Endothelial cell of umbilical vein (primary cell): ENCODE measurements around the gene GRIK1. TPM values are rescaled to one million over a fixed set of nuclear protein-coding genes. Genes with fewer than 3 reads are reported as not detected.

Experiments used
- BruUV-seq: library from RNA; stranded (reverse); fragments of 400-500 nt; replicated peaks from 2 replicates; lab custom pipeline; 2021; lab: Mats Ljungman, UMichigan
- CTCF ChIA-PET: fragments of 300-600, 350-600 bp; sonication (Branson Sonifier 250); formaldehyde crosslinking; loops from one replicate; lab custom pipeline; 2021; ENCODE audit warnings: antibody characterized with exemption, inconsistent platforms; lab: Charles Lee
- POLR2A ChIA-PET: fragments of 300-600, 350-600 bp; sonication (Branson Sonifier 250); formaldehyde crosslinking; loops from one replicate; lab custom pipeline; 2021; ENCODE audit warnings: antibody characterized with exemption, inconsistent platforms; lab: Charles Lee
- DNase-seq: peaks from one replicate; pipeline ENCODE4 v3.0.0-alpha.2; 2011; ENCODE audit warnings: low read depth, low spot score
- FAIRE-seq: peaks from 2 replicates; lab custom pipeline; 2011; peaks lifted over from hg19 to GRCh38; lab: Jason Lieb, UNC
- H2AFZ ChIP-seq: 2 replicates; pipeline ENCODE4 v1.6.0; 2012; ENCODE audit warnings: low read depth, low read length, control low read depth, inconsistent platforms
- H3K27ac ChIP-seq: 2 replicates; pipeline ENCODE4 v1.5.1; 2011; ENCODE audit warnings: low read depth, mild to moderate bottlenecking, control low read depth, low read length, moderate library complexity; ENCODE audit not compliant: insufficient read depth
- H3K27me3 ChIP-seq, 2 experiments: 2 replicates each; pipeline versions ENCODE4 v1.6.0 to v1.6.1; 2011; ENCODE audit warnings: low read length in 2 of 2, mixed read lengths in 1 of 2; ENCODE audit not compliant: control insufficient read depth in 2 of 2, insufficient read depth in 2 of 2
- H3K36me3 ChIP-seq, 2 experiments: 2 replicates in 1 of 2; 3 replicates in 1 of 2; pipeline ENCODE4 v1.5.1; 2011; ENCODE audit warnings: low read length in 2 of 2, mild to moderate bottlenecking in 1 of 2, moderate library complexity in 1 of 2; ENCODE audit not compliant: control insufficient read depth in 2 of 2, insufficient read depth in 2 of 2; ENCODE audit errors: extremely low read depth in 1 of 2
- H3K4me1 ChIP-seq: 3 replicates; pipeline ENCODE4 v1.5.1; 2011; ENCODE audit warnings: mild to moderate bottlenecking, low read length; ENCODE audit not compliant: control insufficient read depth, insufficient read depth; ENCODE audit errors: extremely low read depth
- H3K4me2 ChIP-seq: 2 replicates; pipeline ENCODE4 v1.6.1; 2011; ENCODE audit warnings: low read length, control low read depth, mixed read lengths; ENCODE audit not compliant: insufficient read depth
- H3K4me3 ChIP-seq, 3 experiments: fragments of 200-600 bp in 1 of 3; sonication (generic), shearing (Covaris generic) in 1 of 3; replicated peaks in 1 of 3; 2 replicates each; pipeline ENCODE4 v1.5.1; 2011 to 2016; ENCODE audit warnings: control low read depth in 3 of 3, low read length in 3 of 3, mild to moderate bottlenecking in 2 of 3, inconsistent platforms in 1 of 3, low read depth in 1 of 3, moderate library complexity in 1 of 3; ENCODE audit not compliant: insufficient read depth in 1 of 3
- H3K79me2 ChIP-seq: 2 replicates; pipeline ENCODE4 v1.6.0; 2012; ENCODE audit warnings: low read length, inconsistent platforms; ENCODE audit not compliant: control insufficient read depth, insufficient read depth
- H3K9ac ChIP-seq: replicated peaks from 2 replicates; pipeline ENCODE3; 2011; ENCODE audit warnings: low read length, control low read depth; ENCODE audit not compliant: insufficient read depth; ENCODE audit errors: extremely low read depth
- H3K9me1 ChIP-seq: replicated peaks from 3 replicates; pipeline ENCODE4 v1.6.0; 2011; ENCODE audit warnings: mild to moderate bottlenecking, low read length; ENCODE audit not compliant: control insufficient read depth, insufficient read depth; ENCODE audit errors: extremely low read depth
- H3K9me3 ChIP-seq: replicated peaks from 2 replicates; pipeline ENCODE4 v1.5.1; 2012; ENCODE audit warnings: low read length, inconsistent platforms; ENCODE audit not compliant: control insufficient read depth, insufficient read depth
- H4K20me1 ChIP-seq: replicated peaks from 2 replicates; pipeline ENCODE3; 2011; ENCODE audit warnings: mild to moderate bottlenecking, low read length; ENCODE audit not compliant: control insufficient read depth, insufficient read depth; ENCODE audit errors: extremely low read depth
- MYC ChIP-seq: IDR thresholded peaks from one replicate; pipeline ENCODE4 v1.6.1; 2011; ENCODE audit warnings: mild to moderate bottlenecking, low read depth, low read length
- POLR2AphosphoS5 ChIP-seq: IDR thresholded peaks from 2 replicates; pipeline ENCODE4 v1.6.1; 2012; ENCODE audit warnings: low read depth, mild to moderate bottlenecking, control low read depth, low read length, moderate library complexity; ENCODE audit not compliant: insufficient read depth
- dilution Hi-C: fragments of 300-500 bp; cut with MboI; formaldehyde crosslinking; loops from one replicate; pipeline ENCODE4 v1.15.0; 2019; ENCODE audit warnings: low sequenced_read_pairs; ENCODE audit not compliant: extremely low pct_ligation_motif_present
- intact Hi-C: fragments of 100-400 bp; cut with micrococcal nuclease; formaldehyde crosslinking; loops from one replicate; pipeline ENCODE4 v1.10.0; 2022
- polyA plus RNA-seq, 4 experiments: library from polyadenylated mRNA; depleted of rRNA in 3 of 4; stranded (reverse) in 3 of 4; unstranded in 1 of 4; fragments of >200 nt; gene quantifications; 2 replicates each; pipeline versions ENCODE4 v1.2.1 to v1.2.3, GENCODE V29; 2011 to 2012; ENCODE audit warnings: missing spikeins in 1 of 4
- total RNA-seq: library from RNA; stranded (reverse); gene quantifications from 2 replicates; pipeline ENCODE4 v1.2.3, GENCODE V29; 2021
- TF ChIP-seq, protein P1 (sequence below), 2 donors: IDR thresholded peaks; 1 replicate in 1 of 2; 2 replicates in 1 of 2; pipeline ENCODE4 v1.5.1; 2011; ENCODE audit warnings: low read length in 2 of 2, mild to moderate bottlenecking in 2 of 2, moderate library complexity in 2 of 2, control low read depth in 1 of 2, inconsistent platforms in 1 of 2, low read depth in 1 of 2; ENCODE audit not compliant: insufficient read depth in 1 of 2; ENCODE audit errors: extremely low read depth in 1 of 2
- TF ChIP-seq, protein P2 (sequence below): IDR thresholded peaks from 2 replicates; pipeline ENCODE4 v1.6.1; 2011; ENCODE audit not compliant: insufficient read depth, insufficient read length

GRIK1 gene
- total and polyA plus RNA-seq, 2 donors (not counting 3 experiments of a cell fraction or from before 2014, with no cell fraction given): not detected

DNA sequence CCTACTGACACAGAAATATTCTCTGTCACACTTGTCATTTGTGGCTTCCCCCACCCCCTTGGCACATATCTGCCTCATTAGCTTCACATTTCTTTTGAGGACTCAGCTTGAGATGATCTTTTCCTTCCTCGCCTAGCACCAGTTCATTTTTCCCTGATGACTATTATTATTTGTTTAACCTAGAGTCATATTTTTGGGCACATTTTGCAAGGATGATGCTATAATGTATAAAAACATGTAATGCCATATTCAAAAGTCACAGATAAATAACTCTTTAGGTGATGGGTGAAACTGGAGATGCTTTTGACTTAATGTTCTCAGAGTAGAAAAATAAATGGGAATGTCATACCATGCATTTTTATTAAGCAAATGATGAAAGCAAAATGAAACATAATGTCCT is 438.3 kb downstream of the GRIK1 start:
- no peaks in the 10 kb centered on the region for H4K20me1 ChIP-seq
- no peaks in the 10 kb centered on the region for H3K9me3 ChIP-seq
- ChIA-PET POLR2A (no interaction called here), CTCF (interaction anchor here (2.2 kb wide), 1 partner anchor 348 kb away, joined by 9 read pairs; no protein-coding TSS in a partner anchor)
- H3K36me3 ChIP-seq: no peaks in the 10 kb centered on the region
- intact Hi-C loops (no loop called here), dilution Hi-C loops (no loop called here)
- FAIRE-seq (no peak), DNase-seq (no peak)
- H3K9ac ChIP-seq: no peak overlapping the region
- no peak overlapping the region for H3K27ac ChIP-seq
- H2AFZ ChIP-seq: no peak overlapping the region
- H3K79me2 ChIP-seq: no peaks in the 10 kb centered on the region
- no peak for TF ChIP-seq MYC
- no peak for TF ChIP-seq POLR2AphosphoS5
- TF ChIP-seq, protein P1, sequence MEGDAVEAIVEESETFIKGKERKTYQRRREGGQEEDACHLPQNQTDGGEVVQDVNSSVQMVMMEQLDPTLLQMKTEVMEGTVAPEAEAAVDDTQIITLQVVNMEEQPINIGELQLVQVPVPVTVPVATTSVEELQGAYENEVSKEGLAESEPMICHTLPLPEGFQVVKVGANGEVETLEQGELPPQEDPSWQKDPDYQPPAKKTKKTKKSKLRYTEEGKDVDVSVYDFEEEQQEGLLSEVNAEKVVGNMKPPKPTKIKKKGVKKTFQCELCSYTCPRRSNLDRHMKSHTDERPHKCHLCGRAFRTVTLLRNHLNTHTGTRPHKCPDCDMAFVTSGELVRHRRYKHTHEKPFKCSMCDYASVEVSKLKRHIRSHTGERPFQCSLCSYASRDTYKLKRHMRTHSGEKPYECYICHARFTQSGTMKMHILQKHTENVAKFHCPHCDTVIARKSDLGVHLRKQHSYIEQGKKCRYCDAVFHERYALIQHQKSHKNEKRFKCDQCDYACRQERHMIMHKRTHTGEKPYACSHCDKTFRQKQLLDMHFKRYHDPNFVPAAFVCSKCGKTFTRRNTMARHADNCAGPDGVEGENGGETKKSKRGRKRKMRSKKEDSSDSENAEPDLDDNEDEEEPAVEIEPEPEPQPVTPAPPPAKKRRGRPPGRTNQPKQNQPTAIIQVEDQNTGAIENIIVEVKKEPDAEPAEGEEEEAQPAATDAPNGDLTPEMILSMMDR (IDR thresholded peaks at IDR 0.05; ENCODE audit: extremely low read depth in 1 of 2, insufficient read depth in 1 of 2, low read depth in 1 of 2, low read length in 2 of 2): no peak
- TF ChIP-seq, protein P2, sequence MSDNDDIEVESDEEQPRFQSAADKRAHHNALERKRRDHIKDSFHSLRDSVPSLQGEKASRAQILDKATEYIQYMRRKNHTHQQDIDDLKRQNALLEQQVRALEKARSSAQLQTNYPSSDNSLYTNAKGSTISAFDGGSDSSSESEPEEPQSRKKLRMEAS: no peak
- no TSS peak for BruUV-seq
- no peaks in the 10 kb centered on the region for H3K4me1 ChIP-seq
- H3K4me3 ChIP-seq: no peak overlapping the region
- H3K4me2 ChIP-seq: no peak overlapping the region
- no peaks in the 10 kb centered on the region for H3K9me1 ChIP-seq
- H3K27me3 ChIP-seq: no peaks in the 10 kb centered on the region
